ENCODE results near the gene A4GNT. TPM values are rescaled to one million over a fixed set of nuclear protein-coding genes. Genes with fewer than 3 reads are reported as not detected.

Gene A4GNT
- polyA plus RNA-seq, 1 donor from 2014 or later = not detected

GRCh38 chr3:138125548-138126221, 6.5 kb downstream of the A4GNT start:
- Histone ChIP-seq H3K9me3 (ENCODE audit: low read length) (no peaks in the 10 kb centered on the region), H3K9me2 (ENCODE audit: insufficient read depth, low read length) (no peaks in the 10 kb centered on the region), H3K27me3 (ENCODE audit: insufficient read depth, low read depth, low read length) (no peaks in the 10 kb centered on the region), H3K9ac (ENCODE audit: low read length) (no peak overlapping the region), H3K79me2 (replicated peaks; ENCODE audit: insufficient read depth, low read length) (no peaks in the 10 kb centered on the region), H4K20me1 (ENCODE audit: insufficient read depth) (no peaks in the 10 kb centered on the region), H2AFZ (ENCODE audit: low read depth, low read length) (no peak overlapping the region), H3K4me3 (ENCODE audit: low read length) (no peak overlapping the region), H3K4me2 (ENCODE audit: low read length) (no peak overlapping the region), H3K27ac (ENCODE audit: low read length) (no peak overlapping the region), H3F3A (ENCODE audit: insufficient read depth, low read length, poor library complexity, severe bottlenecking) (no peaks in the 10 kb centered on the region), H3K36me3 (ENCODE audit: insufficient read depth, low read length) (no peaks in the 10 kb centered on the region)
- no peak for TF ChIP-seq CTCF (IDR thresholded peaks at IDR 0.05; ENCODE audit: poor library complexity, severe bottlenecking)
- TF ChIP-seq POLR2AphosphoS5 (IDR thresholded peaks at IDR 0.05) = no peak
- no peak for TF ChIP-seq MXI1 (conservative IDR thresholded peaks at IDR 0.05; ENCODE audit: poor library complexity, severe bottlenecking)
- TF ChIP-seq EP300 (conservative IDR thresholded peaks at IDR 0.05; ENCODE audit: poor library complexity, severe bottlenecking) = no peak
- no peak for TF ChIP-seq REST (IDR thresholded peaks at IDR 0.05; ENCODE audit: borderline replicate concordance)

GRCh38 chr3:138124706-138125355, 7.4 kb downstream of the A4GNT start:
- no peaks in the 10 kb centered on the region for H3K27me3 ChIP-seq (ENCODE audit: insufficient read depth, low read depth, low read length)
- no peaks in the 10 kb centered on the region for H3K79me2 ChIP-seq (replicated peaks; ENCODE audit: insufficient read depth, low read length)
- no peak overlapping the region for H3K4me3 ChIP-seq (ENCODE audit: low read length)
- no peak overlapping the region for H2AFZ ChIP-seq (ENCODE audit: low read depth, low read length)
- TF ChIP-seq RAD21 (conservative IDR thresholded peaks at IDR 0.05) (no peak), POLR2AphosphoS5 (IDR thresholded peaks at IDR 0.05) (no peak), TAF1 (IDR thresholded peaks at IDR 0.05; ENCODE audit: low read depth) (no peak), CTCF (IDR thresholded peaks at IDR 0.05; ENCODE audit: poor library complexity, severe bottlenecking) (no peak), EZH2 (IDR thresholded peaks at IDR 0.05; ENCODE audit: borderline replicate concordance, insufficient read depth, low read length, poor library complexity, severe bottlenecking) (no peak), REST (IDR thresholded peaks at IDR 0.05; ENCODE audit: borderline replicate concordance) (no peak), SMC3 (conservative IDR thresholded peaks at IDR 0.05; ENCODE audit: poor library complexity) (no peak), EP300 (conservative IDR thresholded peaks at IDR 0.05; ENCODE audit: poor library complexity, severe bottlenecking) (no peak), MXI1 (conservative IDR thresholded peaks at IDR 0.05; ENCODE audit: poor library complexity, severe bottlenecking) (no peak)
- no peaks in the 10 kb centered on the region for H4K20me1 ChIP-seq (ENCODE audit: insufficient read depth)
- no peaks in the 10 kb centered on the region for H3K9me2 ChIP-seq (ENCODE audit: insufficient read depth, low read length)
- H3K27ac ChIP-seq (ENCODE audit: low read length) = no peak overlapping the region
- no peaks in the 10 kb centered on the region for H3F3A ChIP-seq (ENCODE audit: insufficient read depth, low read length, poor library complexity, severe bottlenecking)
- H3K4me2 ChIP-seq (ENCODE audit: low read length) = no peak overlapping the region
- H3K9me3 ChIP-seq (ENCODE audit: low read length) = no peaks in the 10 kb centered on the region
- no peaks in the 10 kb centered on the region for H3K36me3 ChIP-seq (ENCODE audit: insufficient read depth, low read length)
- H3K9ac ChIP-seq (ENCODE audit: low read length) = no peak overlapping the region

All from neural cell (in vitro differentiated cells).